HG02970 (cell line): ENCODE data around the gene FCMR.

Source experiments
- ATAC-seq: cut with Tn5 transposase; IDR thresholded peaks from one replicate; pipeline ENCODE4 v1.9.1; 2021; ENCODE audit warnings: mild to moderate bottlenecking, moderate library complexity, moderate number of reproducible peaks; ENCODE audit not compliant: unreplicated experiment, low FRiP score

The FCMR gene

DNA sequence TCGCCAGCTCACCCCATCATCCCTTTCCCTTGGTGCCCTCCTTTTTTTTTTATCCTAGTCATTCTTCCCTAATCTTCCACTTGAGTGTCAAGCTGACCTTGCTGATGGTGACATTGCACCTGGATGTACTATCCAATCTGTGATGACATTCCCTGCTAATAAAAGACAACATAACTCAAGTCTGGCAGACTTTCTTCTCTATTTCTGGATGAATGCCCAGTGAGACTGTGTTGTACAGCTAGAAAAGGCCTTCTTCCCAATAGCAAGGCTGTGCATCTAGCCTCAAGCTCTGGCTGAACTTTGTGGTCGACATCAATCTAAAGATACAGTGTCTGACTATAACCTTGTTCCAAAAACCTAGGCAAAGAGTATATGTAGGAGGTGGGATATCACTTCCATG lies 18.1 kb downstream of the FCMR start:
- ATAC-seq = no peak

DNA sequence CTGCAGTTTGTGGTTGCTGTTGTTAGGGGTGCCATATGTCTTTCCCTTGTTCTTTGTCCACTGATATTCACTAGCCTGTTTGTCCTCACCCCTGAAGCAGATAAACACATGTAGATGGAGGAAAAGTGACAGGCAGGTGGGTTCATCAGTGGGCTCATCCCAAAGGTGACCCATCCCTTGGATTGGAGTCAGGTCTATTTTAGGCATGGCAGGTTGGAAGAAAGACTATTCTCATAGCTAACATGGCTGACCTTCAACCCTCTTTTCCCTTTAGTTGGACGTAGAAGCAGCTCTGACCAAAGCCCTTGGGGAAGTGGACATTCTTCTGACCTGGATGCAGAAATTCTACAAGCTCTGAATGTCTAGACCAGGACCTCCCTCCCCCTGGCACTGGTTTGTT lies 19.0 kb downstream of the FCMR start:
- no peak for ATAC-seq

DNA sequence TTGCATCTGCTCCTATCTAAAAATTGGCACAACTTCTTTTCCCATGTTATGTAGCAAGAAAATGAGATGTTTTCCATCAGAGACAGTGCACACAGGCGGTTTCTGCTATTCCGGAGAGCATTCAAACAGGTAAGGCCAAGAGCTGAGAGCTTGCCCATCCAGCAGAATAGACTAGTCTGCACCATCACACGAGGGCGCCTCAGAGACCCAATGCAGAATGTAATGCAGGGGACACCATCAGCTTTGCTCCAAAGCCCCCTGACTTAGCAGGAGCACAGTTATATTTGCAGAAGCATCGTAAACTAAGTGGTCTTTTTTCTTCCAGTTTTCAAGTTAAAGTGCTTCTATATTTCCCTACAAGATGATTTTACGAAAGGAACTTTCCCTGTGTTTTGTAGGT lies 19.8 kb downstream of the FCMR start:
- no peak for ATAC-seq

DNA sequence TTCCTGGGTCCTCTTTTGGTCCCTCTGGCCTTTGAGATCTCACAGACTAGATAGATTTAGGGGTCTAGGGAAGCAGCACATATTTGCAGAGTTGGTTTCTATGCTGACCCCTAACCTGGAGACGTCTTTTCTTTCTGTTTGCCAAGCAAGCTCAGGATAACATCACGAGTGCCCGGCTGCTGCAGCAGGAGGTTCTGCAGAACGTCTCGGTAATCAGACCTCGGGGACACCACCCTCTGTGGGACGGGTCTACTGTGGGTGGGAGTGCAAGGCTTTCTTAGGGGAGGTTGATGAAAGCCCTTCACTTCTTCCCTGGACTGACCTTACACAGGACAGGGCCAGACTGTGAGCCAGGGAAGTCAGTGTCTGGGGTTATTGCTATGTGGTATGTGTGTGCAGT lies 21.6 kb downstream of the FCMR start:
- ATAC-seq = no peak

DNA sequence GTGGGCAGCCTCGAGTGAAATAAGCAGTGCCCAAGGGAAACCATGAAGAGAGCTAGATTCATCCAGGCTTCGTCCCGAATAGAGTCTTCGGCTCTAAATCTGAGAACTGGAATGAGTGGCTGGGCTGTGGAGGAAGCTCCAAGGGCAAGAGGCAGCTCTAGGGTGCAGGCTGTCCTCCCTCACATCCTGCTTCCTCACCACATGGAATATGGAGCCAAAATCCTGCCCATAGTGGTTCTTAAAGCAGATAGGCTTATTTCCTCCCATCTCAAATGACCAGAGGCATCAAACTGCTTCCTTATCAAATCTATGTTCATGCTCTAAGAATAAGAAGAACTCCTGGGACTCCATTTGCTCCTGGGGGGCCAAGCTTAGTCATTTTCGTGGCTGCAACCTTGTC lies 22.0 kb downstream of the FCMR start:
- no peak for ATAC-seq

DNA sequence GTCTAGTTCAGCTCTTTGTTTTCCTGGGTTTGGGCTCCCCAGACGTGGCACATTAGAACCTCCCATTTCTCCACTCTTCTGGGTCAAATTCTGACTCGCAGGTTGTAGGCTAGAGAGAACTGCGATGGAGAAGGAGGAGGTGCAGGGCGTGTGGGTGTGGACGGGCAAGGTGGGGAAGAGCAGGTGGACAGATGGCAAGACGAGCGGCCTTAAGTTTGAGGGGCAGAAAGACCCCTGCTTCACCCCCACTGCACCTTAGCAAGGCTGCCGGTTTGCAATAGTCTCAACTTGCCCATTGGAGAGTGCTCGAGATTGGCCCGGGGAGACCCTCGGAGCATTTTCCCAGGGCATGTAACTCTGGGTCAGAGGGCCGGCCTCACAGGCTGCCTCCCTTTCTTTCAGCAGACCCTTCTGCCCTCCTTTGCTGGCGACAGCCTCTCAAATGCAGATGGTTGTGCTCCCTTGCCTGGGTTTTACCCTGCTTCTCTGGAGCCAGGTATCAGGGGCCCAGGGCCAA lies 22.8 kb downstream of the FCMR start:
- ATAC-seq = no peak

DNA sequence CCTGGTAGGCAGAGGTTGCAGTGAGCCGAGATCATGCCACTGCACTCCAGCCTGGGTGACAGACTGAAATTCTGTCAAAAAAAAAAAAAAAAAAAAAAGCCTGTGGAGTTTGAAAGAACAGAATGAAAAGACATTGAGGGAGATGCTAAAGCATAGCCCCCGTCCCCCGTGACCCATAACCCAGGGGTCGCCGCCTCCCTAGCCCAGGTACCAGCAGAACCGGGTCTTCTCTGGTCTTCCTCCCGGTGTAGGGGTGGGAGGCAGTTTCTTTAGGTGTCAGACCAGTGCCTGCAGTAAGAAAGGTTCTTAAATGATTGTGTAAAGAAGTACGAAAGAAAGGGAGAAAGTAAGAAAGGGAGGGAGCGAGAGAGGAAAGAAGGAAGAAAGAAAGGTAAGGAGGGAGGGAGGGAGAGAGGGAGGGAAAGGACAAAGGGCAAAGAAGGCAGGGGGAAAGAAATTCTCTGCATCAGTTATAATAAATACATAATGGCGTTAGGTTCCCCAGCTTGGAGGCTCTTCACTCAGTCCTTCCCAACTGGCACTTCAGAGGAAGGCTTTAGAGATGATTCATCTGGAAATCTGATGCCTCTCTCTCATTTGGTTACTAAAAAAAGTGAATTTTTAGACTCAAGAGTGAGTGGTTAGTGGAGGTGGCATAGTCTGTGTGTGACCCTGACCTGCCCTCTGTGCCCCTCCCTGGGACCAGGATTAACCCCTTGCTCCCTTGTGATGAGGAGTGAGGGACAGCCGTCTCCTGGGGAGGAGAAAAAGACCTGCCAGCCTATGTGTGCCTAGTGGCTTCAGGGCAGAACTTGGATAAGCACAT lies 23.4 kb downstream of the FCMR start:
- ATAC-seq = no peak

DNA sequence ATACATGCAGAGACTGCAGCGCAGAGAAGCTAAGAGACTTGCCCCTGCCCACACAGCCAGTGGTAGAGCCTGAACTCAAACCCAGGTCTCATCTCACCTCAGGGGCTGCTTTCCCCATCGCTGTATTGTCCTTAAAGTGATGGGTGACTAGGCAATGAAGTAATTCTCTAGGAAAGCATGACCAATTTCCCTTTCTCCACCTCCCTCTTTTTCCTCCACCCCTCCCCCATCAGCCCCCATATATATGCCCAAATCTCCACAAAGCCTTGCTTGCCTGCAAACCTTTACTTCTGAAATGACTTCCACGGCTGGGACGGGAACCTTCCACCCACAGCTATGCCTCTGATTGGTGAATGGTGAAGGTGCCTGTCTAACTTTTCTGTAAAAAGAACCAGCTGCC lies 24.6 kb downstream of the FCMR start, which contains the start of gene IL24:
TSS of gene IL24 (plus strand) at position 269 of the 400 bp plus-strand sequence. CDS start 390 bp downstream, outside the sequence.
- no peak for ATAC-seq

DNA sequence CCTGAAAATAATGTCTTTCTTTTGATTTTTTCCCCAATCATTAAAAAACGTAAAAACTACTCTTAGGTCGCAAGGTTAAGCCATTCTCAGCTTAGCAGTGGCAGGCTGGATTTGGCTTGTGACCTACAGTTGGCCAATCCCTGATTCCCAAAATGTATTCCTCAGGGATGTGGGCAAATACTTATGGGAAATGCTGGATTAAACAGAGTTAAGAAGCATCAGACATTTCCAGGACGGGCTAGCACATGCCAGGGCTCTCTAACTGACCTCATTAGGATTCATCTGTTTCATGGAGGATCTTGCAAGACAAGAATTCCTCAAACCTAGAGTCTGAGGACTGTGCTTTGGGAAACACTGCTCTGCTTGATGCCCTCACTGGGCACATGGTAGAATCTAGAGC lies 25.5 kb downstream of the FCMR start:
- ATAC-seq = no peak

DNA sequence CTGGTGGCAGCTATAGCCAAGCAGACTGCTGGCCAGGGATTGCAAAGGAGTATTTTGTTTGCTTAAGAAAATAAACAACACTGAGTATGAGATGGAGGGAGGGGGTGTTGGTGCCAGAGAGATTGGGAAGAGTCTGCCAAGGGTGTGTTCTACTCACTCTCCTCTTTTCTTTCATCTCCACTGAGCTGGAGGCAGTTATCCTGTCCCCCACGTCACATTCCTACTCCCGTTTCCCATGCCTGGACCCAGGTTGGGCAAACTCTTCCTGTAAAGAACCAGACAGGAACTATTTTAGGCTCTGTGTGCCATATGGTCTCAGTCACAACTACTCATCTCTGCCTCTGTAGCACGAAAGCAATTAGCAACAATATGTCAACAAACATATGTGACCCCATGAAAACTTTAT lies 25.9 kb downstream of the FCMR start:
- no peak for ATAC-seq

DNA sequence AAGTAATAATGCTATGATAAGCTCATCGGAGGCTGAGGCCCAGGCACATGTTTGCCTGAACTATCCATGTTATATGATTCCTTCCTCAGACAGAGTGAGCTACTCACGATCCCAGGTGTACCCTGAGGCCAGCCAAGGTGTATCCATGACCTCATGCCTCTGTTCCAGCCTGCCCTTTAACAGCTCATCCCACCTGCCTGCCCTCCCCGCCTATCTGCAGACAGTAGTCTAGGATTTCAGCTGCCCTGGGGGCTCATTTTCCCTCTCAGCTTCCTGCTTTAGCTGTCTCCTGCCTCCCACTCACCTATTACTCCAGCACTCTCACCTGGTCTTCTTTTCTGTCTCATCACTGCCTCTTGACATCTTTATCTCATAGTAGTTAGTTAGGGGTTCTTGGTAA lies 26.4 kb downstream of the FCMR start:
- ATAC-seq = no peak

DNA sequence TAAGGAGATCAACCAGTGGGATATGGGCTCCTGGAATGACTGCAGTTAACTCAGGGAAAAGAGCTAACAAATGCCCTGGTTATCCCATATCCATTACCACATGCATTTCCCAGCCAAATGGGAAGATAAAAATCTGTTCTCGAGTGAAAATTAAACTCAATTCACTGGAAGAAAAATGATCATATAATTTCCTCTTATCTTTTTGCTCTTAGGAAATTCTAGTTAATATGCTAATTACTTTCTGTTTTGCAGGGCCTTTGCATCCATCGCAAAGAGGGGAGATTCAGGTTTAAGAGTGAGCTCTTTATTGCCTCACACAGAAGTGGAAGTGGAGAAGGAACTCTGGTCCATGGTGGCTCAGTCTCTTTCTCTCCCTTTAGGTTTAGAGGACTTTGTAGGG lies 28.4 kb downstream of the FCMR start:
- no peak for ATAC-seq

DNA sequence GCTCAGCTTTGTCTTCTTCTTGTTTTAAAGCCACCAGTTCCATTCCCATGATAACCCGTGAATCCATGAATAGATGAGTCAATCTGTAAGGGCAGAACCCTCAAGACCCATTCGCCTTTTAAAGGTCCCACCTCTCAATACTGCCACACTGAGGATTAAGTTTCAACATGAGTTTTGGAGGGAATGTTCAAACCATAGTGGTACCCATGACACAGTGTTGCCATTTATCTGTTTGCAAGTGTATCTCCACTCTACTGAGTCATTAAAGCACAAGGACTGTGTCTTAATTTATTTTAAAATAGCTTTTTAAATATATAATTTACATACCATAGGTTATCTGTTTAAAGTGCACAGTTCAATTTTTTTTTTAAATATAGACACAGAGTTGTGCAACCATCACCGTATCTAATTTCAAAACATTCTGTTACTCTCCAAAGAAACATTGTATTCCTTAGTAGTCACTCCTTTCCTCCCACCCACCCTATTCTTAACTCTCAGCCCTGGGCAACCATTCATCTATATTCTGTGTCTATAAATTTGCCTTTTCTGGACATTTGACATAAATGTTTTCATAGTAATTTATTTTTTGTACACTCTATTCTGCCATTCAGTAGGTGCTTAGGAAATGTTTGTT lies 29.3 kb downstream of the FCMR start:
- no peak for ATAC-seq

DNA sequence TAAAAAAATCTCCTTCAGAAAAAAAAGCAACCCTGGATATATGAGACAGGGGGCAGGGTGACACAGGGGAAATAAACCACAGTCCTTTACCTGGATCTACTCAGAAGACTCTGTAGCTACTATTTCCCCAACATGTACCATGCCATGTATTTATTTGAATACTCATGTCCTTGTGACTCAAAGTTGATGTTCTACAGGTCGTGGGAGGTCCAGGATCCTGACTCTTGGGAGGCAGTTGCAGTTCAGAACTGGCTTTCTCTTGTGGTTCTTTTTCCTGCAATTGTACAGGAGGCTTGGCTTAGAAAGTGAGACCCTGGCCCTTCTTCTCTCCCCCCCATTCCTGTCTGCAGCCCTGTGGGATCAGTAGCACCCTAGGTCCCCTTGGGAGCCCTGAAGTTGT lies 30.3 kb downstream of the FCMR start:
- ATAC-seq = no peak

DNA sequence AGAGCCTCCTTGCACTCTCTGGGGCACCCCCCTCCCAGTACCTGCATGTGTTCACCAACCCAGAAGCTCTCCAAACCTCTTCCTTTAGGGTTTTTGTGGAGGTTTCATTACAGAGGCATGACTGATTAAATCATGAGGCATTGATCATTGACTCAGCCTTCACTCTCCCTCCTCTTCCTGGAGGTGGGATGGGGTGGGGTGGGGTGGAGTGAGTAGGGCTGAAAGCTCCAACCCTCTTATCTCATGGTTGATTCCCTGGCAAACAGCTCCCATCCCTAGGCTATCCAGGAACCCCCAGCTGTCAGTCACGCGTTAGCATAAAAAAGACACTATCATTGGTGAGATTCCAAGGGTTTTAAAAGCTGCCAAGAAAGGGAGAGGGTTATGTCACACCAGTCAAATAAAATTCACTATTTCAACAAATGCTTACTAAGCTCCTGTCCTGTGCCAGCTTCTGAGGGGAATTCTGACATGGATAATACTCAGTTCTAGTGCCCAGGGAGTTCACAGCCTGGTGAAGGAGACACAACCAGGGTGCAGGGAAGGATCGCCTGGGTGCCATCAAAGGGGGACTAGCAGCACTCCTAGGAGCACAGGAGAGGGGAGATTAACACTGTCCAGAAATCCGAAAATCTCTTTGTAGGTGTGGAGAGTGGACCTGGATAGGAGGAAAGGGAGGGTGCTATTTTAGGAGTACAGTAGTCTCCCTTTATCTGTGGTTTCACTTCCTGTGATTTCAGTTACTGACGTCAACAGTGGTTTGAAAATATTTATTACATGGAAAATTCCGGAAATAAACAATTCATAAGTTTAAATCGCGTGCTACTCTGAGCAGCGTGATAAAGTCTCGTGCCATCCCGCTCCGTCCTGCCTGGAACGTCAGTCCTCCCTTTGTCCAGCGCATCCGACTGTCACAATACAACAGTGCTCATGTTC lies 31.3 kb downstream of the FCMR start:
- ATAC-seq = no peak

DNA sequence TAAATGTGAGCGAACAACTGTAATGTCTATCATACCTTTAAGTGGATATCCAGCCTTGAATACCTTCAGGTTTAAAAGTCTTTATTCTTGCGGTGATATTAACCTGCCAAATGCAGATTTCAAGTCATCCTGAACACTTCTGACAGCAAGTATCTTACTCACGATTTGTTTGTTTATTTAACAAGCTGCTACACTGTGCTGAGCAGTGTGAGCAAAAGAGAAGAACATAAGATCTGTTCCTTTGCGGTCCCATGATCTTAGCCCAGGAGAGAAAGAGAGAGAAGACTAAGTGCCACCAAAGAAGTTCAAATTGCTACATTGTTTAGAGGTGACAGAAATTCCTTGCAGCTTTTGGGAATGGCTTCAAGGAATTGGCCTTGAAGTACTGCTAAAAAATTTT lies 34.0 kb downstream of the FCMR start:
- no peak for ATAC-seq

DNA sequence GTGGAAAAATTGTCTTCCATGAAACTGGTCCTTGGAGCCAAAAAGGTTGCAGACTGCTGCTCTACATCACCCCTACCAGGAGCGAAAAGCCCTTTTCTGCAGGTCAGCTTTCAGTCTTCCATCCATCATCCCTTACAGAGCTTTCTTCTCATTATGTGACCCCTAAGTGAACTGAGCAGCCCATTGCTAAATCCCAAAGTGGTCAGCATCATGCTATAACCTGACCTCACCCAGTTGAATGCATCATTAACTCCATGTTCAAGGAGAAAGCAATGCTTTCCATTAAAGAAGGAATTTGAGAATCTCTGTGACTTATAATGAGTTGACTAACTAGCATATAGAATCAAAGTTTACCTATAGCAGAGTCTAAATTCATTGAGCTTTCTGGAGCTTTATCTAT lies 34.9 kb downstream of the FCMR start:
- ATAC-seq = no peak

DNA sequence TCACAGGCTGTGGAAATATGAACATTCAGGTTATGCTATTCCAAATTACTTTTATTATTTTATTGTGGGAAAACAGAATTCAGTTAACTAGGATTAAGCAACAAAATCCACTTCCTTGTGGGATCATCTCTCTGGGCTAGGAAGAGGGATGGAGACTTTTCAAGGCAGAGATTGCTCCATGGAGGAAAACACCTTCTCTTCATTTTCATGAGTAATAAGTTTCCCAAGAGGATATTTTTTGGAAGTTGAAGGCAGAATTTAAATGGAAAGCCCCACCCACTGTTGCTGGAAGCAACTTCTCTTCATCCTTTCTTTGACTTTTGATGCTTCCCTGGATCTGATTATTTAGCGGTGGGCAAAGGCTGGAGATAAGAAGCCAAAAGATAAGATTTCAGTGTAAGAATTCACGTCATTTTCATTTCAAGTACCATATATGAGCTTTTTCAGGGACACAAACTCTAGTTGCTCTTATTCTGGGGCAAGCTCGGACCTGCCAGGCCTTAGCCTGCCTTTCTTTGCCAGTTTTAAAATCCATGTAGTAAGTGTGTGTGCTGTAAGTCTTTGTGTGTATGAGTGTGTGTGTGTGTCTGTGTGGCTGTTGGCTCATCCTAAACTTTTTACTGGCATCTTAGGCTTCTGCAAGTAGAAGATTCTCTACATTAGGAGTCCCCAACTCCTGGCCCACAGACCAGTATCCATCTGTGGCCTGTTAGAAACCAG lies 36.2 kb downstream of the FCMR start:
- ATAC-seq = no peak

DNA sequence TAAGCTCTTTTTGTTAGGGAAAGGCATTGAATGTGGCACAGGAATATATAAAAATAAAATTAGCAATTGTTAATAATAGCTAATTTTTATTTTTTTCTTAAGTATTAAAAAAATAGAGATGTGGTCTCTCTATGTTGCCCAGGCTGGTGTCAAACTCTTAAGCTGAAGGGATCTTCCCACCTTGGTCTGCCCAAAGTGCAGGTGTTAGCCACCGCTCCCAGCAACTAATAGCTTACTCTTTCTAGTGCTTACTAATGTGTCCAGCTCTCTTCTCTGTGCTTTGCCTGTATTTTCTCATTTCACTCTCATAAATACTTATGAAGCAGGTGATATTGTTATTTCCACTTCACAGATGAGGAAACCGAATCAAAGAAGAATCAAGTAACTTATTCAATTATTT lies 37.9 kb downstream of the FCMR start:
- no peak for ATAC-seq

DNA sequence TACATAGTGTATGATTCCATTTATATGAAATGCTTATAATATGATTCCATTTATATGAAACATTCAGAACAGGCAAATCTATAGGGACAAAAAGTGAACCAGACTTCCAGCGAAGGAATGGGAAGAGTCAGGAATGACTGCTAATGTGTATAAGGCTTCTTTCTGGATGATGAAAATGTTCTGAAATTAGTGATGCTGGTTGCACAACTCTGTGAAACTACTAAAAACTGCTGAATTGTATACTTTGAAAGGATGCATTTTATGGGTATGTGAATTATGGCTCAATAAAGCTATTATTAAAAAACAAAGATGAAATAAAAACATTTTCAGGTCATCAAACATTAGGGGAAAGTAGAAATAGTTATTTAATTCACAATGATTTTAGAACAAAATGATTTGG lies 38.6 kb downstream of the FCMR start:
- no peak for ATAC-seq
